ENCODE data around the gene XPNPEP2. TPM values are rescaled to one million over a fixed set of nuclear protein-coding genes. Genes with fewer than 3 reads are reported as not detected.

Gene XPNPEP2
- total RNA-seq, 1 experiment from 2014 or later: 0.11 TPM

DNA sequence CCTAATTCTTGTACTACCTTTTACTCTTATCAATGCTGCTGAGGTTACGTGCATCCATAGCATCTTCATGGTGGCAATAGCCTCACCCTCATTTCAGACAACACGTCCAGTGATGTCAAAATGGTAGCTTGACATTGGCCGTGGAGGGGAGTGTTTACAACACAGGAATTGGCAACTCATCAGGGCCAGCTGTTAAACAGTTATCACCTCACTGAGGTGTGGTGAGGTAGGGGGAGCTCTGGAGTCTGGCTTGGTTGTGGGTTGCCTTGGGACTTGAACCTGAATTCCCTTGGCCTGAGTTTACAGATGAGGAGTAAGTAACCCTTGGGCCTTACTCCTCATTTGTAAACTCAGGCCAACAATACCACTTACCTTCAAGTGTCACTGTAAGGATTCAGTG is 51.4 kb downstream of the XPNPEP2 start:
- TF ChIP-seq PRRX2 (CRISPR knock-in tag; IDR thresholded peaks at IDR 0.05) (no peak), FOXK1 (CRISPR knock-in tag; IDR thresholded peaks at IDR 0.05) (no peak), HMGA2 (CRISPR knock-in tag; IDR thresholded peaks at IDR 0.05) (no peak), GTF2I (CRISPR knock-in tag; conservative IDR thresholded peaks at IDR 0.05) (no peak), USF1 (CRISPR knock-in tag; IDR thresholded peaks at IDR 0.05) (no peak), ZNF317 (CRISPR knock-in tag; IDR thresholded peaks at IDR 0.05; ENCODE audit: borderline replicate concordance, low read depth) (no peak), ATF1 (CRISPR knock-in tag; IDR thresholded peaks at IDR 0.05) (no peak), ZNF263 (CRISPR knock-in tag; IDR thresholded peaks at IDR 0.05; ENCODE audit: low read depth) (no peak), IRF1 (CRISPR knock-in tag; IDR thresholded peaks at IDR 0.05) (no peak), ZNF232 (CRISPR knock-in tag; IDR thresholded peaks at IDR 0.05) (no peak)
- TF ChIP-seq, protein P1, sequence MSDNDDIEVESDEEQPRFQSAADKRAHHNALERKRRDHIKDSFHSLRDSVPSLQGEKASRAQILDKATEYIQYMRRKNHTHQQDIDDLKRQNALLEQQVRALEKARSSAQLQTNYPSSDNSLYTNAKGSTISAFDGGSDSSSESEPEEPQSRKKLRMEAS (CRISPR knock-in tag; IDR thresholded peaks at IDR 0.05): no peak
- TF ChIP-seq, protein P2, sequence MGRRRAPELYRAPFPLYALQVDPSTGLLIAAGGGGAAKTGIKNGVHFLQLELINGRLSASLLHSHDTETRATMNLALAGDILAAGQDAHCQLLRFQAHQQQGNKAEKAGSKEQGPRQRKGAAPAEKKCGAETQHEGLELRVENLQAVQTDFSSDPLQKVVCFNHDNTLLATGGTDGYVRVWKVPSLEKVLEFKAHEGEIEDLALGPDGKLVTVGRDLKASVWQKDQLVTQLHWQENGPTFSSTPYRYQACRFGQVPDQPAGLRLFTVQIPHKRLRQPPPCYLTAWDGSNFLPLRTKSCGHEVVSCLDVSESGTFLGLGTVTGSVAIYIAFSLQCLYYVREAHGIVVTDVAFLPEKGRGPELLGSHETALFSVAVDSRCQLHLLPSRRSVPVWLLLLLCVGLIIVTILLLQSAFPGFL (CRISPR knock-in tag; IDR thresholded peaks at IDR 0.05; ENCODE audit: borderline replicate concordance): no peak
- no peak overlapping the region for H3K4me3 Mint-ChIP-seq
- H3K4me1 Mint-ChIP-seq: no peaks in the 10 kb centered on the region
- no peak for DNase-seq (ENCODE audit: low spot score)
- ChIA-PET CTCF (interaction anchor here (1.1 kb wide), 2 partner anchors 9 to 21 kb away, joined by 3 read pairs; no protein-coding TSS in a partner anchor), POLR2A (no interaction called here)
- H3K9me3 Mint-ChIP-seq: no peaks in the 10 kb centered on the region
- no peaks in the 10 kb centered on the region for H3K27me3 Mint-ChIP-seq (ENCODE audit: low read depth)
- ATAC-seq: no peak; the same call in 1 of the 2 replicates
- H3K36me3 Mint-ChIP-seq: no peaks in the 10 kb centered on the region
- no peak overlapping the region; the same call in 1 of the 2 replicates for H3K27ac Mint-ChIP-seq

DNA sequence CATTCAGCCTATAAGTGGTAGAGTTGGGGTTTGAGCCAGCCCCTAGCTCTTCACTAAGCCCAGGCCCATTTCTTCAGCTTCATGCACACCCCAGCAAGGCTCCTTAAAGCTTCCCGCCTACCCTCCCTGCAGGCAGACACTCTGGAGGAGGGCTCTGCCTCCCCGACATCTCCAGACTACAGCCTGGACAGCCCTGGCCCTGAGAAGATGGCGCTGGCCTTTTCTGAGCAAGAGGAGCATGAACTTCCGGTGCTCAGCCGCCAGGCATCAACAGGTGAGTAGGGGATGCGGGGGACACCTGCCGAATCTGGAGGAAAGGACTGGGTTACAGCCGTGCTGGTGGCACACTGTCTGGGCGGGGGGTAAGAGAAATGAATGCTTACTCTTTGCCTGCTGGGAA is 52.0 kb downstream of the XPNPEP2 start:
- Mint-ChIP-seq H3K36me3 (no peaks in the 10 kb centered on the region), H3K4me3 (no peak overlapping the region), H3K9me3 (no peaks in the 10 kb centered on the region), H3K4me1 (no peaks in the 10 kb centered on the region), H3K27me3 (ENCODE audit: low read depth) (no peaks in the 10 kb centered on the region), H3K27ac (no peak overlapping the region)
- DNase-seq (ENCODE audit: low spot score): no peak
- POLR2A ChIA-PET: no interaction called here
- CTCF ChIA-PET: interaction anchor here (1.1 kb wide), 2 partner anchors 10 to 21 kb away, joined by 3 read pairs; no protein-coding TSS in a partner anchor
- no peak for TF ChIP-seq USF1 (CRISPR knock-in tag; IDR thresholded peaks at IDR 0.05)
- no peak for ATAC-seq

DNA sequence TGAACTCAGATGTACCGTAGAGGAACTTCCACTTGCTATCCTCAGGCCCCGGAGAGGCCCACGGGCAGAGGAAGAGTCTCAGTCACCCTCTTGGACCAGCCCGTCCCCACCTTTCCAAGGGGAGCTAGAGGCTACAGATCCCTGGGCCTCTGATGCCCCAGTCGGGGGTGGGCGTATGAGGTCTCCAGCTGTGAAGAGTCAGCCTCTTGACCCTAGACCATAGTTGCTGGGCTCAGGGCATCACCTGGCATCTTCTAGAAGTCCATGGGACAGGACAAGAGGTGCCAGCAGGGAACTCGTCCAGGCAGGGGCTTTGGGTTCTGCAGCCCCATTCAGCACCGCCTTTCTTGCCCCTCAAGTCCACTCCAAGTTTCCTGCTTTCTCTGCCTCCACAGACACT is 52.6 kb downstream of the XPNPEP2 start:
- no peak overlapping the region for H3K27ac Mint-ChIP-seq
- ATAC-seq (no peak), DNase-seq (ENCODE audit: low spot score) (no peak)
- ChIA-PET CTCF (no interaction called here), POLR2A (no interaction called here)
- no peaks in the 10 kb centered on the region for H3K27me3 Mint-ChIP-seq (ENCODE audit: low read depth)
- H3K9me3 Mint-ChIP-seq: no peaks in the 10 kb centered on the region
- H3K36me3 Mint-ChIP-seq: no peaks in the 10 kb centered on the region
- H3K4me1 Mint-ChIP-seq: no peaks in the 10 kb centered on the region
- no peak overlapping the region for H3K4me3 Mint-ChIP-seq
- TF ChIP-seq, protein P3, sequence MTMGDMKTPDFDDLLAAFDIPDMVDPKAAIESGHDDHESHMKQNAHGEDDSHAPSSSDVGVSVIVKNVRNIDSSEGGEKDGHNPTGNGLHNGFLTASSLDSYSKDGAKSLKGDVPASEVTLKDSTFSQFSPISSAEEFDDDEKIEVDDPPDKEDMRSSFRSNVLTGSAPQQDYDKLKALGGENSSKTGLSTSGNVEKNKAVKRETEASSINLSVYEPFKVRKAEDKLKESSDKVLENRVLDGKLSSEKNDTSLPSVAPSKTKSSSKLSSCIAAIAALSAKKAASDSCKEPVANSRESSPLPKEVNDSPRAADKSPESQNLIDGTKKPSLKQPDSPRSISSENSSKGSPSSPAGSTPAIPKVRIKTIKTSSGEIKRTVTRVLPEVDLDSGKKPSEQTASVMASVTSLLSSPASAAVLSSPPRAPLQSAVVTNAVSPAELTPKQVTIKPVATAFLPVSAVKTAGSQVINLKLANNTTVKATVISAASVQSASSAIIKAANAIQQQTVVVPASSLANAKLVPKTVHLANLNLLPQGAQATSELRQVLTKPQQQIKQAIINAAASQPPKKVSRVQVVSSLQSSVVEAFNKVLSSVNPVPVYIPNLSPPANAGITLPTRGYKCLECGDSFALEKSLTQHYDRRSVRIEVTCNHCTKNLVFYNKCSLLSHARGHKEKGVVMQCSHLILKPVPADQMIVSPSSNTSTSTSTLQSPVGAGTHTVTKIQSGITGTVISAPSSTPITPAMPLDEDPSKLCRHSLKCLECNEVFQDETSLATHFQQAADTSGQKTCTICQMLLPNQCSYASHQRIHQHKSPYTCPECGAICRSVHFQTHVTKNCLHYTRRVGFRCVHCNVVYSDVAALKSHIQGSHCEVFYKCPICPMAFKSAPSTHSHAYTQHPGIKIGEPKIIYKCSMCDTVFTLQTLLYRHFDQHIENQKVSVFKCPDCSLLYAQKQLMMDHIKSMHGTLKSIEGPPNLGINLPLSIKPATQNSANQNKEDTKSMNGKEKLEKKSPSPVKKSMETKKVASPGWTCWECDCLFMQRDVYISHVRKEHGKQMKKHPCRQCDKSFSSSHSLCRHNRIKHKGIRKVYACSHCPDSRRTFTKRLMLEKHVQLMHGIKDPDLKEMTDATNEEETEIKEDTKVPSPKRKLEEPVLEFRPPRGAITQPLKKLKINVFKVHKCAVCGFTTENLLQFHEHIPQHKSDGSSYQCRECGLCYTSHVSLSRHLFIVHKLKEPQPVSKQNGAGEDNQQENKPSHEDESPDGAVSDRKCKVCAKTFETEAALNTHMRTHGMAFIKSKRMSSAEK (CRISPR knock-in tag; IDR thresholded peaks at IDR 0.05; ENCODE audit: borderline replicate concordance): no peak
- no peak for TF ChIP-seq USF1 (CRISPR knock-in tag; IDR thresholded peaks at IDR 0.05)
